GM19463 (cell line): ENCODE measurements around the gene GTF2IRD2.
"Not testable (repeated sequence)": the region's sequence is repeated elsewhere in the genome, so short reads cannot be mapped to it uniquely, and the experiment has no call there.

Source experiments
- ATAC-seq: cut with Tn5 transposase; IDR thresholded peaks from one replicate; pipeline ENCODE4 v1.9.1; 2021; ENCODE audit warnings: mild to moderate bottlenecking, moderate library complexity; ENCODE audit not compliant: unreplicated experiment

The GTF2IRD2 gene

DNA sequence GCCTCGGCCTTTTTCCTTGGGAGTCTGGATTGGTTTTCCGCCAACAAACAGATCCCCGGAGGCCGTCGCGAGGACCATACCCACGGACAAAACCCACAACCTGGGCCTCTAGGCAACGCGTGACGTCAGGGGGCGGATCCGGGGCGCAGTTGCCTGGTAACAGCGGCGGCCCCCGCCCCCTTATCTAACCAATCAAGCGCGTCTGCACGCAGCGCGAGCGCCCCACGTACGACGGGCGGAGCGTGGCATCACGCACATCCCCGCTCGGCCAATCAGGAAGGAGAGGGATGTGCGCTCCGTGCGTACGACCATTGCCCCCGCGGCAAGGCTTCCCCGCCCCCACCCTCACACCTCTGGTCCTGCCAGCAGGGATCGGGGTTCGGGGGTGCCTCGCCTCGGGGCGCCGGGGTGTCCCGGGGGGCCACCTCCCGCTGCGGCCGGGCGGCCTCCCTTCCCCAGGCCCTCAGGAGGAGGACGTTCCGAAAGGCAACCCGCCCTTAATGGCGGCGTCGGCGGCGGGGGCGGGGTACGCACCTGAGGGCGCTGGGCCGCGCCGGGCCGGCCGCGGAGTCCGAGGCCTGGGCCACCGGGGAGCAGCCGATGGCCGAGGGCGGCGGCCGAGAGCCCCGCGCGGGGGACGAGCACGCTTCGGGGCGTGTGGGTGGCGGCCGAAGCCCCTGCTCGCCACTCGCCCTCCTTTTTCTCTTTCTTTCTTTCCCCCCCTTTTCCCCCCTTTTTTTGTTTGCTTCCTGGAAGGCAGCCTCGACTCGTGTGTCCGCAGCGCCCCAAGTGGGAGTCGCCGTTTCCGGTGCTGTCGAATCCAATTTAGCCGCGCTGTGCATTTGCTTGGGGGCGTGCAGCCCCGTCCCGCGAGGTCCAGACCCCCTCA, at the start of gene GTF2IRD2:
Gene GTF2IRD2 (minus strand): TSS at position 773 of the 889 bp plus-strand sequence. CDS start 15,227 bp downstream, outside the sequence.
- ATAC-seq, result peak; percentile 90

DNA sequence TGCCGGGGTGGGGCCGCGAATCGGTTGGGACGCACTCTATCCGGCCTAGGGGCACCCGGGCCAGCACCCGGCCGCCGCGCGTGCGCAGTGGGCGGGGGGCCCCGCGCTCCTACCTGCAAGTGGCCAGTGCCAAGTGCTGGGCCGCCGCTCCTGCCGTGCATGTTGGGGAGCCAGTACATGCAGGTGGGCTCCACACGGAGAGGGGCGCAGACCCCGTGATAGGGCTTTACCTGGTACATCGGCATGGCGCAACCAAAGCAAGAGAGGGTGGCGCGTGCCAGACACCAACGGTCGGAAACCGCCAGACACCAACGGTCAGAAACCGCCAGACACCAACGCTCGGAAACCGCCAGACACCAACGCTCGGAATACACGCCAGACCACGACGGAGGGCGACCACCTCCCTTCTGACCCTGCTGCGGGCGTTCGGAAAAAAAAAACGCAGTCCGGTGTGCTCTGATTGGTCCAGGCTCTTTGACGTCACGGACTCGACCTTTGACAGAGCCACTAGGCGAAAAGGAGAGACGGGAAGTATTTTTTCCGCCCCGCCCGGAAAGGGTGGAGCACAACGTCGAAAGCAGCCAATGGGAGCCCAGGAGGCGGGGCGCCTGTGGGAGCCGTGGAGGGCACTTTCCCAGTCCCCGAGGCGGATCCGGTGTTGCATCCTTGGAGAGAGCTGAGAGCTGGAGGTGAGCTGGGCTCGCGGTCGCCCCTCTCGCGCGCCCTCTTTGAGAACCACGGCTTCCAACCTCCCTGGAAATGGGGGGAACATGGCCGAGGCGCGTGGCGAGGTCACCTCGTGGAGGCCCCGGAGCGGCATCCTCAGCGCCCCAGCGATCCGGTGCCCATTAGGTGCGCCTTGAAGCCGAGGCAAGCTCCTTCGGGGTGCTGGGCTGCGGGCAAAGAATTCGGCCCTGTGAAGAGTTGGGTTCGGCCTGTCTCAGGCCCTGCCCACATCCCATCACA, 39.0 kb upstream of the GTF2IRD2 start:
- peak; percentile 67 for ATAC-seq

DNA sequence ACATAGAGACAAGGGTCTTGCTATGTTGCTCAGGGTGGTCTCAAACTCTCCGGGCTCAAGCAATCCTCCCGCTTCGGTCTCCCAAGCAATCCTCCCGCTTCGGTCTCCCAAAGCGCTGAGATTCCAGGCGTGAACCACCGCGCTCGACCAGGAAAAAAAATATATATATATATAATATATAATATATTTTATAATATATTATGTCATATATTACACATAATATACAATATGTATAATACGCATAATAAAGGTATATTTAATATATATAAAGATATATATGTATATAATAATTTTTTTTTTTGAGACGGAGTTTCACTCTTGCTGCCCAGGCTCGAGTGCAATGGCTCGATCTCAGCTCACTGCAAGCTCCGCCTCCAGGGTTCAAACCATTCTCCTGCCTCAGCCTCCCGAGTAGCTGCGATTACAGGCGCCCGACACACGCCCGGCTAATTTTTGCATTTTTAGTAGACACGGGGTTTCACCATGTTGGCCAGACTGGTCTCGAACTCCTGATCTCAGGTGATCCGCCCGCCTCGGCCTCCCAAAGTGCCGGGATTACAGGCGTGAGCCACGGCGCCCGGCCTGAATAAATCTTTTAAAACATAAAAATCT, 38.2 kb upstream of the GTF2IRD2 start:
- ATAC-seq, result peak; percentile 21

DNA sequence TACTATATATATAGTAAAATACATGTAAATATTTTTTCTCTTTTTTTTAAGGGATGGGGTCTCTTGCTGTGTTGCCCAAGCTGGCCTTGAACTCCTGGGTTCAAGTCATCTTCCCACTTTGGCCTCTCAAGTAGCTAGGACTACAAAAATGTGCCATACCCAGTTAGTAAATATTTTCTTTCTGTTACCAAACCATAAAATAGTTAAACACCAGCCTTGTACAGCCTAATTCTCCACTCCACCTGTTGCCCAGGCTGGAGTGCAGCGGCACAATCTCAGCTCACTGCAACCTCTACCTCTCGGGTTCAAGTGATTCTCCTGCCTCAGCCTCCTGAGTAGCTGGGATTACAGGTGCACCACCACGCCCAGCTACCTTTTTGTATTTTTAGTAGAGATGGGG, 33.9 kb upstream of the GTF2IRD2 start:
- not testable (repeated sequence) for ATAC-seq

DNA sequence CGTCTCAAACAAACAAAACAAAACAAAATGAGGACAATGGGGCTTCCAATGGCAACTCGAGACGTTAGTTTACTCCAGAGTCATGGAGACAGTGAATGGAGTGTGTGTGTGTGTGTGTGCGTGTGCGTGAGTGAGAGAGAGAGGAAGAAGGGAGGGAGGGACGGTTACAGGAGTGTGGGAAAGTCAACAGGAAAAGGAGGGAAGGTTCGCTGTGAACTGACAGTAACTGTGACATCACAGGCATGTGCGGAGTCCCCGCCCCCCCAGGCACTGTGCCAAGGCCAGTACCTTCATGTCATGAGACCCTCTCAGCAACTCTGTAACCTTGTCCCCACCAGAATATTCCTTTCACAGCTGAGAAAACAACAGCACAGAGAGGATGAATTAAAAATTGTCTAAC, 30.7 kb upstream of the GTF2IRD2 start:
- ATAC-seq, result not testable (repeated sequence)

DNA sequence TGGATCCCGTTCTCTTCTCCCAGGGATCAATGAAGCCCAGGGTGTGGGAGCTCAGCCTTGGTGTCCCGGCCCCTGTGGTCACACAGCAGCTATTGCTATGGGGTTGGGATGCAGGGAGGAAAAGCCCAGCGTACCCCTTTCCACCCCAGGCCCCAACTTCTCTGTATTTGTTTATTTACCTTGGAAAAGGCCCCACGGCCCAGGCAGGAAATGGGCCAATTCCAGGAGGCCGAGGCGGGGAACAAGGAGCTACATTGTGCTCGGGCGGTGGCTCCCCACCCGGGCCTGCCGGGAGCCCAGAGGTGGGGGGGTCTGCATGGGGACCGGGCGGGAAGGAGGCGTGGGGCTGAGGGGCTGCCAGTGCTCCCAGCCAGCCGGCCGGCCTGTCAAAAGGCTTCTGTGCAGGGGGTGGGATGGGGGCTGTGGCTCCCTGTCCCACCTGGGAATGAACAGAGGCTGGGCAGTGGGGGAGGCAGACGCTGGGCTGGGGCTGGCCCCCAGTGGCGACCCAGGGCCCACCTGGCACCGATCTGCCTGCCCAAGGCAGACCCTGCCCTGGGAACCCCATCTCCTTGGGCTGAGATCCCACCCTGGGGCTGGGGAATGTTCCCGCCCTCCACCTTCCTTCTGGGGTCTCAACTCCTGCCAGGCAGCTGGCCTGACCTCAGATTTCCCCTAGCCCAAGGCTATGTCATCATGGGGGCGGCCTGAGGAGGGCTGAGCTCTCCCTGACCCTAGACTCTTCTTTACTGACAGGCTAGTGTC, 23.5 kb upstream of the GTF2IRD2 start:
- not testable (repeated sequence) for ATAC-seq

DNA sequence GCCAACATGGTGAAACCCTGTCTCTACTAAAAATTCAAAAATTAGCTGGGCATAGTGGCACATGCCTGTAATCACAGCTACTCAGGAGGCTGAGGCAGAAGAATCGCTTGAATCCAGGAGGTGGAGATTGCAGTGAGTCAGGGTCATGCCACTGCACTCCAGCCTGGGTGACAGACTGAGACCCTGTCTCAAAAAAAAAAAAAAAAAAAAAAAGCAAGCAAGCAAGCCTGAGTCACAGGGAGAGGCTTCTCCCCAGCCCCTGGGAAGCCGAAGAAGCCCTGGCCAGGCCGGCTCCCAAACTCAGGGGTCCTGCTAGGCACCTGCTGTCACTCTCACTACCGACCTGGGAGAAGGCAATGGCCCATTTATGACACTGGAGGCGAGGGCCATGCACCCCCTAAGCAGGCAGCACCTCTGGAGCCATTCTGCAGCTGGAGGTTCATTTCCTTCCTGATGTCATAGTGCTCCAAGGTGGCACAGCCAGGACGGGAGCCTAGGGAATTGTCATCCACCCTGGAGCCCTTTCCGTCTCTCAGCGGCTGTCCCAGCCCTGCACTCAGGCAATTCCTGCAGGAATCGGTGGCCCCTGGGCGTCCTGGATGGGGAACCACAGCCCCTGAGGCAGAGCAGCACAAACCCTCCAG, 22.8 kb upstream of the GTF2IRD2 start:
- ATAC-seq, result not testable (repeated sequence)

DNA sequence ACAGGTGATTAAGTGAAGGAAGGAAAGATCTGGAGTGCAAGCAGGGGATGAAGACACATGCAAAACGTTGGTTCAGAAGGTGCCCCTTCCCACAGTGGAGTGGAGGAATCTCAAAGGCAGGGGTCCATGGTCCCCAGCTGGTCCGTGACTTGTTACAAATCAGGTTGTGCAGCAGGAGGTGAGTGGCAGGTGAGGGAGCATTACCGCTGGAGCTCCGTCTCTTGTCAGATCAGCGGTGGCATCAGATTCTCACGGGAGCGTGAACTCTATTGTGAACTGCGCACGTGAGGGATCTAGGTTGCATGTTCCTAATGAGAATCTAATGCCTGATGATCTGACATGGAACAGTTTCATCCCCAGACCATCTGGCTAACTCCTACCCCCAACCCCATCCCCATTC, 21.1 kb upstream of the GTF2IRD2 start:
- ATAC-seq, result not testable (repeated sequence)

DNA sequence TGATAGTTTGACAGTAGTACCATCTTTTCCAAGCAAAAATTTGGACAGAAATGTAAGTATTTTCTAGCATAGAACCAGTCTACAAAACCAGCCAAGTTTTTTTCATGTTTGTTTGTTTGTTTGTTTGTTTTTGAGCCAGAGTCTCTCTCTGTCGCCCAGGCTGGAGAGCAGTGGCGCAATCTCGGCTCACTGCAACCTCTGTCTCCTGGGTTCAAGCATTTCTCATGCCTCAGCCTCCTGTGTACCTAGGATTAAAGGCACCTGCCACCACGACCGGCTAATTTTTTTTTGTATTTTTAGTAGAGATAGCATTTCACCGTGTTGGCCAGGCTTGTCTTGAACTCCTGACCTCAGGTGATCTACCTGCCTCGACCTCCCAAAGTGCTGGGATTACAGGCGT, 14.4 kb upstream of the GTF2IRD2 start:
- ATAC-seq, result not testable (repeated sequence)

DNA sequence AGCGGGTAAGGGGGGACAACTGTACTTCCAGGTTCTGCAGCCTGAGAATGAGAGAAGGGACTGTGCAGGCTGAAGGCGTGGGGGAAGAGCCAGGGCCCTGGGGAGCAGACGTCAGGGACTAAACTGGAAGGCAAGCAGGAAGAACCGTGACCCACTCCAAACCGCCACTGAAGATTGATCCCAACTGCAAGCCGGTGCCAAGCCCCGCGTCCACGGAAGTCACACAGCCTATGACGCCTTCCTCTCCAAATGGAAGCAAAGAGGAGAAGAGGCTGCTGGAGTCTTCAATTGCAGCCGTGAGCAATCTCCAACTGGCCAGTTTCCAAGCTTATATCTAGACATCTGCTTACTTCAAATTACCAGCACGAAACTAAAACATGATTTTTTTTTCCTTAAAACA, 1.6 kb downstream of the GTF2IRD2 start:
- not testable (repeated sequence) for ATAC-seq

DNA sequence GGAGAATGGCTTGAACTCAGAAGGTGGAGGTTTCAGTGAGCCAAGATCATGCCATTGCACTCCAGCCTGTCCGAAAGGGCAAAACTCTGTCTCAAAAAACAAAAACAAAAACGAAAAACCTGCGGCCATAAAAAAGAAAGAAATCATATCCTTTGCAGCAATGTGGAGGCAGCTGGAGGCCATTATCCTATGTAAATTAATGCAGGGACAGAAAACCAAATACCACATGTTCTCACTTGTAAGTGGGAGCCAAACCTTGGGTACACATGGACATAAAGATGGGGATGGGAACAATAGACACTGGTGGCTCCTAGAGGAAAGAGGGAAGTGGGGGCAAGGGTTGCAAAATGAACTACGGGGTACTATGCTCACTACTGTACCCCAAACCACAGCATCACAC, 21.0 kb downstream of the GTF2IRD2 start:
- not testable (repeated sequence) for ATAC-seq

DNA sequence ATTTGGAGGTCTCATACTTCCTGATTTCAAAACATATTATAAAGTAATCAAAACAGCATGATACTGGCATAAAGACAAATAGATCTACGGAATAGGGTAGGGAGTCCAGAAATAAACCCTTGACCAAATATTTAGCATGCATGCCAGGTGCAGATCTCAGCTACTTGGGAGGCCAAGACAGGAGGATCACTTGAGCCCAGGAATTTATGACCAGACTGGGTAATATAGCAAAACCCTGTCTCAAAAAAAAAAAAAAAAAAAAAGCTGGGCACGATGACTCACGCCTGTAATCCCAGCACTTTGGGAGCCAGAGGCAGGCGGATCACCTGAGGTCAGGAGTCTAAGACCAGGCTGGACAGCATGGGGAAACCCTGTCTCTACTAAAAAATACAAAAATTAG, 21.4 kb downstream of the GTF2IRD2 start:
- ATAC-seq, result not testable (repeated sequence)

DNA sequence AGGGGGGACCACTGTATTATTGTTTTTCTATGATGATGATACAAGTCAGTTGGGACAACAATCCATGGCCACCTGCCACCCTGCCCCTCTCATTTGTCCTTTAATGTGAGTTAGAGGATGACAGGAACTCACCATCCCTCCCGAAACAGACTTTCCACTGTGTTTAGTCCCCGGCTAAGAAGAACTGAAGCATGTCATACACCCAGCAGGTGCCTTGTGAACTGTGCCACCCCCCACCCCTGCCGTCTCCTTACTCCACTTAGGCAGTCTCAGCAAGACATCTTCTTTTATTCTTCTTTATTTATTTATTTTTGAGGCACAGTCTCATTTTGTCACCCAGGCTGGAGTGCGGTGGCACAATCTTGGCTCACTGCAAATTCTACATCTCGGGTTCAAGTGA, 30.1 kb downstream of the GTF2IRD2 start:
- not testable (repeated sequence) for ATAC-seq

DNA sequence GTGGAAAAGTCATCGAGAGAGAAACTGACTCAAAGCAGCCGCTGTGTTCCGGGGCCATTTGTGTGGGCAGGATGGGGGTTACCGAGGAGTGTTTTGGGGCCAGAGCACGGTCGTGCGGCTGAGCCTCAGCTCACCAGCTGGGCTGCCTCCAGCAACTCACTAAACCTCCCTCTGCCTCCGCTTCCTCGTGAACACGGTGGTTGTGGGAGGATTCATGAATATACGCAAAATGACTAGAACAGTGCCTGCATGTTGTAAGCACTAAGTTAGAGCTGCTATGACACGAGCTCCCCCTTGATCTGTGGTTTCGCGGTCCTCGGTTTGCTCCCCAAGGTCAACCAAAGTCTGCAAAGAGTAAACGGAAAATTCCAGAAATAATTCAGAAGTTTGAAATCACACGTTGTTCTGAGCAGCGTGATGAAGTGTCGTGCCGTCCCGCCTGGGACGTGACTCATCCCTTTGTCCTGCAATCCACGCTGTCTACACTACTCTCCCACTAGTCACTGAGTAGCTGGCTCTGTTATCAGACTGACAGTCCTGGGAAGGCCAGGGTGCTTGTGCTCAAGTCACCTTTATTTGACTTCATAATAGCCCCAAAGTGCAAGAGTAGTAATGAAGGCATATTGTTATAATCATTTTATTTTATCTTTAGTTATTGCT, 31.1 kb downstream of the GTF2IRD2 start:
- peak; percentile 79 for ATAC-seq

DNA sequence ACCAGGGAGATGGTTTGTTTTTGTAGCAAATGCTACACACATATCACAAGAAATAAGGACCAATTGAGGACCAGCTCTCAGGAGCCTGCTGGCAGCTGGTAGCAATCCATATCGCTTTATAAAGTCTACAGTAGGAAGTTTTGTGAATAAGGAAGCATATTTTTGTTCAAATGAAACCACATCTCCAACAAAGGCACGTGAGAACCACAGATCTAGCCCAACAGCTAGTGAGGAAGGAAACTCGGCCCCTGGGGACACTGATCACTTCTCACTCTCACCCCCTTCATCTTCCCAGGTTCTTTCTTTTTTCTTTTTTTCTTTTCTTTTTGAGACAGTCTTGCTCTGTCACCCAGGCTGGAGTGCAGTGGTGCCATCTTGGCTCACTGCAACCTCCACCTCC, 35.5 kb downstream of the GTF2IRD2 start:
- not testable (repeated sequence) for ATAC-seq

DNA sequence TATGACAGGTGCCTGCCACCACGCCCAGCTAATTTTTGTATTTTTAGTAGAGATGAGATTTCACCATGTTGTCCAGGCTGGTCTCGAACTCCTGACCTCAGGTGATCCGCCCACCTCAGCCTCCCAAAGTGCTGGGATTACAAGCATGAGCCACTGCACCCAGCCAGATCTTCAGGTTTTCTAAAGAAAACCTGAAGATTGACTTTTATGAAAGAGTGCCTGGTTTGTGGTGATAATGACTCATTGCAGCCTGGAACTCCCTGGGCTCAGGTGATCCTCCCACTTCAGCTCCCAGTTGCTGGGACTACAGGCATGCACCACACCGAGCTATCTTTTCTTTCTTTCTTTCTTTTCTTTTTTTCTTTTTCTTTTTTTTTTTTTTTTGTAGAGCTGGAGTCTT, 52.8 kb downstream of the GTF2IRD2 start:
- ATAC-seq, result not testable (repeated sequence)

DNA sequence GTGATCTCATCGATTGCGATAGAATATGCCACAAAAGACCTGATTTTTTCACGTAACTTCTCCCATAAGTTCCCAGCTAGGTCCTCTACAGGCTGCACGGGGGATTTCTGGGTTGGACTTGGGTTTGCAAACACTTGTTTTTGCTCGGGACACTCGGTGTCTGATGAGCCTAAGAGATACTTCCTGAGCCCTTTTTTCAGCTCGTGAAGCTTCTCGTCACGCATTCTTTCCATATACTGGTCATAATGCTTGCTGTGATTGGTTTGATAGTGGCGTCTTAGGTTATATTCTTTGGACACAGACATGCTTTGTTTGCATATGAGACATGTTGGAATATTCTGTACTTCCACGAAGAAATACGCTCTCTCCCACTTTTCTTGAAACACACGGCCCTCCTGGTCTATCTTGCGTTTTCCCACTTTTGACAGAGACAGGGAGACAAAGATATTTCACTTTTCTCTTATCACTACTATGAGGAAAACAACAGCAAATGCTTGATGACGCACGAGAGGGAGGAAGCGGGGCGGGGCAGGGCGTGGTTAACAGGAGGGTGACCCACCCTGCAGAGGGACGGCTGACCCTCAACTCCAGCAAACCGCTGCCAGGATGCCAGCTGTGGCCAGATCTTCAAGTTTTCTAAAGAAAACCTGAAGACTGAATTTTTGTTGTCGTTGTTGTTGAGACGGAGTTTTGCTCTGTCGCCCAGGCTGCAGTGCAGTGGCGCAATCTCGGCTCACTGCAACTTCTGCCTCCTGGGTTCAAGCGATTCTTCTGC, 53.4 kb downstream of the GTF2IRD2 start:
- ATAC-seq, result not testable (repeated sequence)

DNA sequence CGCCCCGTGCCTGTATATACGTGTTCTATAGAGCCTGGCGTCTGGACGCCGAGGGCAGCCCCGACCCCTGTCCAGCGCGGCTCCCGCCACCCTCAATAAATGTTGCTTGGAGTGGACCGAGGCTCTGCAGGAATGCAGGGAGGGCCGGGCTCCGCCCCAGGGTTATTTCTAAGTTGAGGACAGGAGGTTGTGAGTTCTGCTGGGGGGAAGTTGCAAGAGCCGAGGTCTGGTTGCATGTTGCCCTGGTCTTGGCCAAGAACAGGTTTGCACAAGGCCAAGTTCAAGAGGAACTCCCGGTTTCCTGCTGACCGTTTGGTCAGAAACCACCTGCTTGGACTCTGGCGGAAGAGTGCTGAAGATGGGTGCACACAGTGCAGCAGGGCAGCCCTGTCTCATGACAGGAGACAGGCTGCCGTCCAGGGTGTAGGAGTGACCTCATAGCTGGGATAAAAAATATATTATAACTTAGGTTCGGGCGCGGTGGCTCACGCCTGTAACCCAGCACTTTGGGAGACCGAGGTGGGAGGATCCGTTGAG, 62.1 kb downstream of the GTF2IRD2 start:
- ATAC-seq, result not testable (repeated sequence)
